HepG2 (cell line): ENCODE results near the gene RNF4. TPM values are rescaled to one million over a fixed set of nuclear protein-coding genes. Genes with fewer than 3 reads are reported as not detected.

Experiments
- ISL2 ChIP-seq: sonication (generic); formaldehyde crosslinking; IDR thresholded peaks from 2 replicates; pipeline ENCODE4 v1.5.0; 2020; ENCODE audit warnings: missing genetic modification reagents
- PAX8 ChIP-seq: sonication (generic); formaldehyde crosslinking; IDR thresholded peaks from 2 replicates; pipeline ENCODE4 v1.8.0; 2022; ENCODE audit warnings: mild to moderate bottlenecking, missing genetic modification reagents, borderline replicate concordance
- PHF8 ChIP-seq: sonication (generic); formaldehyde crosslinking; IDR thresholded peaks from 2 replicates; pipeline ENCODE4 v1.5.0; 2020; ENCODE audit warnings: missing genetic modification reagents
- SMARCC2 ChIP-seq: fragments of 450-650 bp; IDR thresholded peaks from 2 replicates; pipeline ENCODE4 v1.6.1; 2017; ENCODE audit warnings: antibody characterized with exemption, mild to moderate bottlenecking
- SMC3 ChIP-seq: IDR thresholded peaks from 2 replicates; pipeline ENCODE4 v1.6.1; 2011; ENCODE audit warnings: low read length, improper control_type of control experiment
- TOE1 ChIP-seq: sonication (generic); formaldehyde crosslinking; IDR thresholded peaks from 2 replicates; pipeline ENCODE4 v1.4.0; 2020; ENCODE audit warnings: mild to moderate bottlenecking, missing genetic modification reagents
- UBTF ChIP-seq: sonication (generic); formaldehyde crosslinking; IDR thresholded peaks from 2 replicates; pipeline ENCODE4 v1.4.0; 2020; ENCODE audit warnings: mild to moderate bottlenecking, missing genetic modification reagents
- YY1 ChIP-seq: IDR thresholded peaks from 2 replicates; pipeline ENCODE4 v1.6.1; 2011; ENCODE audit warnings: low read length, low read depth, moderate library complexity, mild to moderate bottlenecking; ENCODE audit not compliant: insufficient read depth, insufficient replicate concordance
- ZNF143 ChIP-seq: sonication (generic); formaldehyde crosslinking; IDR thresholded peaks from 2 replicates; pipeline ENCODE4 v1.4.0; 2020; ENCODE audit warnings: missing genetic modification reagents
- ZNF552 ChIP-seq: sonication (generic); formaldehyde crosslinking; IDR thresholded peaks from 2 replicates; pipeline ENCODE4 v1.9.0; 2022; ENCODE audit warnings: missing genetic modification reagents, mild to moderate bottlenecking, borderline replicate concordance
- ZNF563 ChIP-seq: sonication (generic); formaldehyde crosslinking; IDR thresholded peaks from 2 replicates; pipeline ENCODE4 v1.8.0; 2022; ENCODE audit warnings: mild to moderate bottlenecking, moderate library complexity, missing genetic modification reagents
- ZNF580 ChIP-seq: IDR thresholded peaks from 2 replicates; pipeline ENCODE4 v1.6.1; 2016; ENCODE audit warnings: low read depth, borderline replicate concordance
- ZNF782 ChIP-seq: sonication (generic); formaldehyde crosslinking; IDR thresholded peaks from 2 replicates; pipeline ENCODE4 v1.4.0; 2020; ENCODE audit warnings: missing genetic modification reagents, mild to moderate bottlenecking, borderline replicate concordance
- polyA plus RNA-seq, 8 experiments: library from polyadenylated mRNA; depleted of rRNA in 3 of 8; stranded (reverse) in 7 of 8; unstranded in 1 of 8; fragments of >200 nt; fragmentation: Illumina TruSeq in 4 of 8; extraction: Trizol in 4 of 8; gene quantifications; 2 replicates each; pipeline versions ENCODE4 v1.2.1 to v1.2.3, GENCODE V29; 2011 to 2016; ENCODE audit warnings: low read depth in 4 of 8, missing spikeins in 1 of 8, mixed read lengths in 1 of 8; ENCODE audit not compliant: insufficient read depth in 1 of 8
- total RNA-seq, 5 experiments: library from RNA; depleted of rRNA; stranded (reverse); fragments of >200 nt; fragmentation: Illumina TruSeq; extraction: Trizol; gene quantifications; 2 replicates each; pipeline ENCODE4 v1.2.3, GENCODE V29; 2016; ENCODE audit warnings: low read depth in 1 of 5
- TF ChIP-seq, protein P1 (sequence below): sonication (generic); formaldehyde crosslinking; IDR thresholded peaks from one replicate; pipeline ENCODE4 v1.5.1; 2020; ENCODE audit warnings: mild to moderate bottlenecking, missing genetic modification reagents; ENCODE audit errors: not compliant biosample characterization
- TF ChIP-seq, protein P2 (sequence below): sonication (generic); formaldehyde crosslinking; conservative IDR thresholded peaks from 2 replicates; pipeline ENCODE4 v1.8.0; 2022; ENCODE audit warnings: mild to moderate bottlenecking, moderate library complexity, missing genetic modification reagents

Gene RNF4
- total and polyA plus RNA-seq, 2 of the 13 experiments (the other 11 are each of a cell fraction or from before 2014, with no cell fraction given): 38.1 to 45.1 TPM

GRCh38 chr4:2469192-2469984 is 482 bp downstream of the RNF4 start (continued):
- TF ChIP-seq, protein P1, sequence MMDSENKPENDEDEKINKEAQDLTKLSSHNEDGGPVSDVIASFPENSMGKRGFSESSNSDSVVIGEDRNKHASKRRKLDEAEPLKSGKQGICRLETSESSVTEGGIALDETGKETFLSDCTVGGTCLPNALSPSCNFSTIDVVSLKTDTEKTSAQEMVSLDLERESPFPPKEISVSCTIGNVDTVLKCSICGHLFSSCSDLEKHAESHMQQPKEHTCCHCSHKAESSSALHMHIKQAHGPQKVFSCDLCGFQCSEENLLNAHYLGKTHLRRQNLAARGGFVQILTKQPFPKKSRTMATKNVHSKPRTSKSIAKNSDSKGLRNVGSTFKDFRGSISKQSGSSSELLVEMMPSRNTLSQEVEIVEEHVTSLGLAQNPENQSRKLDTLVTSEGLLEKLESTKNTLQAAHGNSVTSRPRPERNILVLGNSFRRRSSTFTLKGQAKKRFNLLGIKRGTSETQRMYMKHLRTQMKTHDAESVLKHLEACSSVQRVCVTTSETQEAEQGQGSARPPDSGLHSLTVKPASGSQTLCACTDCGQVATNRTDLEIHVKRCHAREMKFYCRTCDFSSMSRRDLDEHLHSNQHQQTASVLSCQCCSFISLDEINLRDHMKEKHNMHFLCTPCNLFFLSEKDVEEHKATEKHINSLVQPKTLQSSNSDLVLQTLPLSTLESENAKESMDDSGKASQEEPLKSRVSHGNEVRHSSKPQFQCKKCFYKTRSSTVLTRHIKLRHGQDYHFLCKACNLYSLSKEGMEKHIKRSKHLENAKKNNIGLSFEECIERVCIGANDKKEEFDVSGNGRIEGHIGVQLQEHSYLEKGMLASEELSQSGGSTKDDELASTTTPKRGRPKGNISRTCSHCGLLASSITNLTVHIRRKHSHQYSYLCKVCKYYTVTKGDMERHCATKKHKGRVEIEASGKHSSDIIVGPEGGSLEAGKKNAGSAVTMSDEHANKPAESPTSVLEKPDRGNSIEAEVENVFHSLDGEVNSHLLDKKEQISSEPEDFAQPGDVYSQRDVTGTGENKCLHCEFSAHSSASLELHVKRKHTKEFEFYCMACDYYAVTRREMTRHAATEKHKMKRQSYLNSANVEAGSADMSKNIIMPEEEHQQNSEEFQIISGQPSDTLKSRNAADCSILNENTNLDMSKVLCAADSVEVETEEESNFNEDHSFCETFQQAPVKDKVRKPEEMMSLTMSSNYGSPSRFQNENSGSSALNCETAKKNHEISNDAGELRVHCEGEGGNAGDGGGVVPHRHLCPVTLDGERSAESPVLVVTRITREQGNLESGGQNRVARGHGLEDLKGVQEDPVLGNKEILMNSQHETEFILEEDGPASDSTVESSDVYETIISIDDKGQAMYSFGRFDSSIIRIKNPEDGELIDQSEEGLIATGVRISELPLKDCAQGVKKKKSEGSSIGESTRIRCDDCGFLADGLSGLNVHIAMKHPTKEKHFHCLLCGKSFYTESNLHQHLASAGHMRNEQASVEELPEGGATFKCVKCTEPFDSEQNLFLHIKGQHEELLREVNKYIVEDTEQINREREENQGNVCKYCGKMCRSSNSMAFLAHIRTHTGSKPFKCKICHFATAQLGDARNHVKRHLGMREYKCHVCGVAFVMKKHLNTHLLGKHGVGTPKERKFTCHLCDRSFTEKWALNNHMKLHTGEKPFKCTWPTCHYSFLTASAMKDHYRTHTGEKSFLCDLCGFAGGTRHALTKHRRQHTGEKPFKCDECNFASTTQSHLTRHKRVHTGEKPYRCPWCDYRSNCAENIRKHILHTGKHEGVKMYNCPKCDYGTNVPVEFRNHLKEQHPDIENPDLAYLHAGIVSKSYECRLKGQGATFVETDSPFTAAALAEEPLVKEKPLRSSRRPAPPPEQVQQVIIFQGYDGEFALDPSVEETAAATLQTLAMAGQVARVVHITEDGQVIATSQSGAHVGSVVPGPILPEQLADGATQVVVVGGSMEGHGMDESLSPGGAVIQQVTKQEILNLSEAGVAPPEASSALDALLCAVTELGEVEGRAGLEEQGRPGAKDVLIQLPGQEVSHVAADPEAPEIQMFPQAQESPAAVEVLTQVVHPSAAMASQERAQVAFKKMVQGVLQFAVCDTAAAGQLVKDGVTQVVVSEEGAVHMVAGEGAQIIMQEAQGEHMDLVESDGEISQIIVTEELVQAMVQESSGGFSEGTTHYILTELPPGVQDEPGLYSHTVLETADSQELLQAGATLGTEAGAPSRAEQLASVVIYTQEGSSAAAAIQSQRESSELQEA (CRISPR knock-in tag): no peak
- TF ChIP-seq PHF8 (CRISPR knock-in tag) (peak; percentile 77), SMARCC2 (no peak), ISL2 (no peak), ZNF552 (CRISPR knock-in tag) (peak; percentile 40; the same call in 1 of the 2 replicates), SMC3 (no peak), ZNF580 (no peak), ZNF143 (CRISPR knock-in tag) (no peak), ZNF782 (CRISPR knock-in tag) (peak; percentile 72; the same call in 1 of the 2 replicates), PAX8 (CRISPR knock-in tag) (no peak), ZNF563 (CRISPR knock-in tag) (peak; percentile 66), YY1 (peak; percentile 2), TOE1 (CRISPR knock-in tag) (no peak), UBTF (CRISPR knock-in tag) (peak; percentile 56; the same call in 1 of the 2 replicates)
- TF ChIP-seq, protein P2, sequence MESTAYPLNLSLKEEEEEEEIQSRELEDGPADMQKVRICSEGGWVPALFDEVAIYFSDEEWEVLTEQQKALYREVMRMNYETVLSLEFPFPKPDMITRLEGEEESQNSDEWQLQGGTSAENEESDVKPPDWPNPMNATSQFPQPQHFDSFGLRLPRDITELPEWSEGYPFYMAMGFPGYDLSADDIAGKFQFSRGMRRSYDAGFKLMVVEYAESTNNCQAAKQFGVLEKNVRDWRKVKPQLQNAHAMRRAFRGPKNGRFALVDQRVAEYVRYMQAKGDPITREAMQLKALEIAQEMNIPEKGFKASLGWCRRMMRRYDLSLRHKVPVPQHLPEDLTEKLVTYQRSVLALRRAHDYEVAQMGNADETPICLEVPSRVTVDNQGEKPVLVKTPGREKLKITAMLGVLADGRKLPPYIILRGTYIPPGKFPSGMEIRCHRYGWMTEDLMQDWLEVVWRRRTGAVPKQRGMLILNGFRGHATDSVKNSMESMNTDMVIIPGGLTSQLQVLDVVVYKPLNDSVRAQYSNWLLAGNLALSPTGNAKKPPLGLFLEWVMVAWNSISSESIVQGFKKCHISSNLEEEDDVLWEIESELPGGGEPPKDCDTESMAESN (CRISPR knock-in tag): peak; percentile 12; the same call in 1 of the 2 replicates
